SH-SY5Y (cell line): ENCODE measurements around the gene SRGAP3.

ENCODE experiments used
- GATA2 ChIP-seq: IDR thresholded peaks from 2 replicates; pipeline ENCODE4 v1.6.1; 2011; ENCODE audit warnings: mild to moderate bottlenecking, low read depth, low read length
- GATA3 ChIP-seq: IDR thresholded peaks from 2 replicates; pipeline ENCODE4 v1.6.1; 2011; ENCODE audit warnings: low read depth, mild to moderate bottlenecking, low read length, moderate library complexity

SRGAP3 gene

GRCh38 chr3:8966150-8966819 is 283.2 kb downstream of the SRGAP3 start:
- no peak for TF ChIP-seq GATA3
- TF ChIP-seq GATA2: no peak

- TF ChIP-seq GATA3 (no peak), GATA2 (no peak)
These were observed 284.7 kb downstream of the SRGAP3 start for GRCh38 chr3:8964436-8965370.

- TF ChIP-seq GATA2 (peak; percentile 44; the same call in 1 of the 2 replicates), GATA3 (no peak)
These were observed 286.2 kb downstream of the SRGAP3 start, which contains the start of gene RAD18 for GRCh38 chr3:8963137-8963853. Gene RAD18 (minus strand): TSS chr3:8963472. CDS start chr3:8963385, 87 bp downstream.

DNA sequence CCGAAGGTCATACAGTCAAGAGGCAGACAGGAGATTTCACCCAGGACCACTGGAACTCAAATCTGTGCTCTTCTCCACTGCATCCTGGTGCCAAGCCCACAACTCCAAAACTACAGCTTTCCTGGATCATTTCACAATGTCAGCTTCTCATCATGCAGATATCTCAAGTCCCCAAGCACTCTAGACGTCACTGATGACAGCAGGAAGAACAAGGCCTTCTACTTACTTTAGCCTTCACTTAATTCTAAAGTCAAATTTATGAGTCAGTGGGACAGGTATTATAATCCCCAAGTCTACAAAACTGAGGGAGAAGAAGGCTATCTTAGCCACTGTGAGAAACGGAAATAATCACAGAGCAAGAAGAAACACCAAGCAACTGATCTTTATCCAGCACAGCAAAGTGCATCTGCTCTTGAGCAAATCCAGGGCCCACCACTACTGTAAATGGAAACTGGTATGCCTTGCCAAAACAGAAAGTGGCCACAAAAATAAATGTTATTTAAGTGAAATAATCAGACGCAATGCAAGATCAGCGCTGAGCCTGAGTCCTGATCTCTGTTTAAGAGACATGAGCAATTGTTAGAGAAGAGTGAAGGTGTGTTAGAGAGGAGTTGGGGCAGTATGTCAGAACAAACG is 287.1 kb downstream of the SRGAP3 start:
- TF ChIP-seq GATA3: no peak
- TF ChIP-seq GATA2: peak; percentile 34; the same call in 1 of the 2 replicates

GRCh38 chr3:8959668-8960067 is 289.8 kb downstream of the SRGAP3 start:
- TF ChIP-seq GATA3 (no peak), GATA2 (no peak)

GRCh38 chr3:8954938-8955763 is 294.3 kb downstream of the SRGAP3 start:
- TF ChIP-seq GATA3: no peak
- no peak for TF ChIP-seq GATA2

GRCh38 chr3:8953313-8953712 is 296.1 kb downstream of the SRGAP3 start:
- no peak for TF ChIP-seq GATA3
- no peak for TF ChIP-seq GATA2

DNA sequence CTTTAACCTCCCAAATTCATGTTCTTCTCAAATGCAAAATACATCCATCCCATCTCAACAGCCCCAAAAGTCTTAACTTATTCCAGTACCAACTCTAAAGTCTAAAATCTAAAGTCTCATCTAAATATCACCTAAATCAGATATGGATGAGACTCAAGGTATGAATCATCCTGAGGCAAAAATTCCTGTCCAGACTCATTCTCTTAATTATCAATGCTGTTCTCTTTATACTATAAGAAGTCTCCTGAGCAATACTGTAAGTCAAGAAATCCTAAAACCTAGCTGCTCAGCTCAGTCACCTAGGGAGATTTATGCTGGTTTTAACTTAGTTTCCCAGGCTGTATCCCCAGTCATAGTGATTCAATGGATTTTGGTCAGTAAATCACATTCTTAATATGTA is 297.3 kb downstream of the SRGAP3 start:
- no peak for TF ChIP-seq GATA2
- TF ChIP-seq GATA3: no peak

- TF ChIP-seq GATA3 (no peak), GATA2 (no peak)
These were observed 303.4 kb downstream of the SRGAP3 start for GRCh38 chr3:8945890-8946600.

DNA sequence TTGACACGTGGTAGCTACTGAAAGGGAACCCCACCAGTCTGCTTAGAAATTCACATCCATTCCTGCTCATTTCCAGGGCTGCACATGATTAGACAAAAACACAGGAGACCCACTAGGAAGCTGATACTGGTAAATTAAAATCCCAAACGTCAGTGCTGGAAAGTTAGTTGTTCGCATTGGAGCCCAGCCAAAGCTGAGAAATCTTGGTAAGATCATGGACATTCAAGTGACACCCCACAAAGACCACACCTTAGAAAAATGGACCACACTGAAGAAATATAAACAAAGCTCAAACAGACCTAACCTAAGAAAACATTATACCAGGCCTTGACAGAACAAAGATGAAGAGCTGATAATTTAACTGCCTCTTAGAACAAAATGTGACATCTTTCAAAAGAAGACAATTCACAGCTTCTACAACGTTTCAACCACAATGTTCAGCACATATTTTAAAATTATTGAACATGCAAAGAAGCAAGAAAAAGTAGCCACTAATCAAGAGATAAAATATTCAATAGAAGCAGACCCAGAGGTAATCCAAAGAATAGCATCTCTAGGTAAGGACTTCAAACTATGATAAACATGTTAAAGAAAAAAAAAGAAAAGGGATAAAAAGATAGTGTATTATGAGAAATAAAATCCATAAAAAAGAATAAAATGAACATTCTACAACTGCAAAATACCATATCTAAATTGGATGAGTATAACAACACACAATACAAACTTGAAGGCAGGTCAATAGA is 306.5 kb downstream of the SRGAP3 start:
- TF ChIP-seq GATA2: no peak

DNA sequence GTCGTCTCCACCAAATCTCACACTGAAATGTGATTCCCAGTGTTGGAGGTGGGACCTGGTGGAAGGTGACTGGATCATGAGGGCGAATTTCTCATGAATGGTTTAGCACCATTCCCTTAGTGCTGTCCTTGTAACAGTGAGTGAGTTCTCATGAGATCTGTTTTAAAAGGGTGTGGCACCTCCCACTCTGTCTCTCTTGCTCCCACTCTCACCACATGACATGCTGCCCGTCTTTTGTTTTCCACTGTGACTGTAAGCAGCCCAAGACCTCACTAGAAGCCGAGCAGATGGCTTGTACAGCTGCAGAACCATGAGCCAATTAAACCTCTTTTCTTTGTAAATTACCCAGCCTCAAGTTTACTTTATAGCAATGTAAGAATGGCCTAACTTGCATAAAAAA is 307.3 kb downstream of the SRGAP3 start:
- no peak for TF ChIP-seq GATA3
- TF ChIP-seq GATA2: no peak

DNA sequence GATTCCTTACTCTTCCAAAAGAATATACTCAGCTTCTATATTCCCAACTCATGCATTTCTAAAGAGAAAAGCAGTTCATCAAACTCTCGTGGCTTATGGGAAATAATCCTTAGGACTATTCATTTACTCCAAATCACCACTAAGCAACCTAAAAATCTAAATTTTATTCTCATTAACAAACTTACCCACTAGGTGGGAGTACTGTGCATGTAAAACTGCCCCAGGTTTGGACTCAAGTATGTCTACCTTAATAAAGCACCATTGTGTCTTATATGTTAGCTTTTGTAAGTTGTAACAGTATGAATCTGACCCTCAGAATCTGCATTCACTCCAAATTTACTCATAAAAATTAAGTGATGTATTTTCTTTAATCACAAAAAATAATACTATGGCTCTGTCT is 311.4 kb downstream of the SRGAP3 start:
- TF ChIP-seq GATA2 (no peak), GATA3 (no peak)
